Stomach (tissue), 9 donors: Measurements from ENCODE around the gene TRAPPC3. TPM values are rescaled to one million over a fixed set of nuclear protein-coding genes. Genes with fewer than 3 reads are reported as not detected.

Source experiments
- DNase-seq, 2 donors: peaks; one replicate each; pipeline versions ENCODE4 v3.0.0 to v3.0.0-alpha.2; 2013 to 2019
- H3K27ac ChIP-seq, 5 donors: fragments of 200-600 bp in 4 of 5; sonication (generic) in 4 of 5; one replicate each; pipeline ENCODE4 v1.5.1; 2013 to 2019; ENCODE audit warnings: mild to moderate bottlenecking in 1 of 5, moderate library complexity in 1 of 5
- H3K27me3 ChIP-seq, 3 donors: fragments of 200-600 bp; sonication (generic); one replicate each; pipeline ENCODE4 v1.5.1; 2017 to 2019; ENCODE audit warnings: mixed run types in 1 of 3
- H3K36me3 ChIP-seq, 4 donors: fragments of 200-600 bp; sonication (generic); 1 replicate in 3 of 4; 2 replicates in 1 of 4; pipeline ENCODE4 v1.5.1; 2016 to 2019
- H3K4me1 ChIP-seq, 4 donors: fragments of 200-600 bp; sonication (generic); one replicate each; pipeline ENCODE4 v1.5.1; 2016 to 2019
- H3K4me3 ChIP-seq, 4 donors: fragments of 200-600 bp; sonication (generic) in 3 of 4; one replicate each; pipeline ENCODE4 v1.5.1; 2016 to 2019; ENCODE audit warnings: mild to moderate bottlenecking in 1 of 4
- H3K9me3 ChIP-seq, 4 donors: fragments of 200-600 bp; sonication (generic); one replicate each; pipeline ENCODE4 v1.5.1; 2016 to 2019
- CTCF ChIP-seq, 7 experiments: fragments of 450-650 bp in 4 of 7; fragments of 200-600 bp in 3 of 7; sonication (generic) in 3 of 7; IDR thresholded peaks; one replicate each; pipeline ENCODE4 v1.5.1; 2016 to 2019; ENCODE audit warnings: antibody characterized with exemption in 7 of 7, control low read depth in 2 of 7, mild to moderate bottlenecking in 1 of 7
- EP300 ChIP-seq: sonication (generic); formaldehyde crosslinking; IDR thresholded peaks from one replicate; pipeline ENCODE4 v1.6.1; 2017; ENCODE audit warnings: antibody characterized with exemption
- POLR2A ChIP-seq, 4 donors: fragments of 450-650 bp; IDR thresholded peaks; one replicate each; pipeline ENCODE4 v1.6.1; 2016; ENCODE audit warnings: antibody characterized with exemption in 4 of 4, control low read depth in 2 of 4, mild to moderate bottlenecking in 1 of 4, moderate library complexity in 1 of 4
- POLR2AphosphoS5 ChIP-seq, 3 donors: sonication (generic); formaldehyde crosslinking; IDR thresholded peaks; one replicate each; pipeline ENCODE4 v1.6.1; 2016; ENCODE audit warnings: antibody characterized with exemption in 3 of 3
- WGBS, 5 donors: extraction: QIAGEN DNeasy Blood & Tissue Kit in 3 of 5; methylation state at CpG; one replicate each; pipeline versions ENCODE4 v1.1.5 to v1.1.7; 2013 to 2018; 5-methylcytosine and 5-hydroxymethylcytosine counted together
- intact Hi-C: fragments of 100-400 bp; cut with DNase I; formaldehyde crosslinking; loops from one replicate; pipeline ENCODE4 v1.15.1; 2023; ENCODE audit warnings: low total_unique reads
- polyA plus RNA-seq, 3 donors: library from polyadenylated mRNA; stranded (reverse); fragments of 200-250 nt; gene quantifications; one replicate each; pipeline ENCODE4 v1.2.3, GENCODE V29; 2013
- total RNA-seq, 5 donors: library from RNA; depleted of rRNA; stranded (reverse); fragments of >200 nt; gene quantifications; one replicate each; pipeline versions ENCODE4 v1.1.0 to v1.2.3, GENCODE V29; 2014 to 2016
- donor health status: healthy with polysubstance abuse.
- donor health status: Bipolar disorder and iron deficiency.
- donor health status: healthy.

TRAPPC3 gene
- total and polyA plus RNA-seq, 8 donors, result 8.9 to 64.0 (median 60.9) TPM

GRCh38 chr1:36122062-36123030 is 26.9 kb downstream of the TRAPPC3 start:
- intact Hi-C loops, result no loop called here
- Histone ChIP-seq H3K4me3 (peak overlapping the region in 1 of 4 donors; percentile 49), H3K36me3 (no peaks in the 10 kb centered on the region), H3K4me1 (peaks cover 6 to 79% (median 37%) of the 10 kb centered on the region in 4 donors), H3K27ac (peak overlapping the region in 3 of 5 donors; percentile 41 to 81 (median 75)), H3K9me3 (no peaks in the 10 kb centered on the region), H3K27me3 (peaks cover 0 to 25% (median 17%) of the 10 kb centered on the region in 3 donors)
- 82 to 92% (median 88%) methylated on average over 12 of the region's 12 CpGs for WGBS, 5 donors
- no peak for DNase-seq
- no peak for TF ChIP-seq EP300

GRCh38 chr1:36119456-36119855 is 29.8 kb downstream of the TRAPPC3 start:
- Histone ChIP-seq H3K36me3 (no peaks in the 10 kb centered on the region), H3K9me3 (no peaks in the 10 kb centered on the region), H3K4me1 (peaks cover 16 to 89% (median 43%) of the 10 kb centered on the region in 4 donors), H3K27me3 (peaks cover 0 to 7% (median under 1%) of the 10 kb centered on the region in 3 donors), H3K4me3 (no peak overlapping the region), H3K27ac (peak overlapping the region in 4 of 5 donors; percentile 41 to 83 (median 58))
- TF ChIP-seq POLR2AphosphoS5 (IDR thresholded peaks at IDR 0.05) (no peak), EP300 (no peak), POLR2A (IDR thresholded peaks at IDR 0.05) (no peak), CTCF (IDR thresholded peaks at IDR 0.05) (no peak)
- intact Hi-C loops, result no loop called here
- DNase-seq, result no peak
- 51 to 72% (median 56%) methylated on average over 8 to 9 of the region's 9 CpGs for WGBS, 5 donors

GRCh38 chr1:36118447-36119204 is 30.7 kb downstream of the TRAPPC3 start:
- Histone ChIP-seq H3K4me1 (peaks cover 16 to 81% (median 40%) of the 10 kb centered on the region in 4 donors), H3K9me3 (no peaks in the 10 kb centered on the region), H3K27me3 (no peaks in the 10 kb centered on the region), H3K4me3 (no peak overlapping the region), H3K36me3 (no peaks in the 10 kb centered on the region), H3K27ac (peak overlapping the region in 4 of 5 donors; percentile 31 to 83 (median 50))
- intact Hi-C loops, result no loop called here
- no peak for TF ChIP-seq POLR2AphosphoS5 (IDR thresholded peaks at IDR 0.05)
- no peak for TF ChIP-seq CTCF (IDR thresholded peaks at IDR 0.05)
- no peak for TF ChIP-seq POLR2A (IDR thresholded peaks at IDR 0.05)
- TF ChIP-seq EP300, result no peak
- DNase-seq, result no peak
- WGBS, 5 donors, result 58 to 72% (median 65%) methylated on average over 6 to 10 of the region's 10 CpGs

- Histone ChIP-seq H3K9me3 (no peaks in the 10 kb centered on the region), H3K36me3 (no peaks in the 10 kb centered on the region), H3K4me3 (no peak overlapping the region), H3K27ac (peak overlapping the region in 3 of 5 donors; percentile 17 to 83 (median 49)), H3K27me3 (no peaks in the 10 kb centered on the region), H3K4me1 (peaks cover 16 to 65% (median 34%) of the 10 kb centered on the region in 4 donors)
- no peak for DNase-seq
- intact Hi-C loops, result no loop called here
- no peak for TF ChIP-seq EP300
- TF ChIP-seq POLR2A (IDR thresholded peaks at IDR 0.05), result no peak
- TF ChIP-seq POLR2AphosphoS5 (IDR thresholded peaks at IDR 0.05), result no peak
- no peak for TF ChIP-seq CTCF (IDR thresholded peaks at IDR 0.05)
- 84 to 89% (median 86%) methylated on average over 2 to 5 of the region's 5 CpGs for WGBS, 5 donors
Observed at GRCh38 chr1:36116901-36117300, 32.4 kb downstream of the TRAPPC3 start.
